ENCODE results near the gene CNTN4.

Gene CNTN4

DNA sequence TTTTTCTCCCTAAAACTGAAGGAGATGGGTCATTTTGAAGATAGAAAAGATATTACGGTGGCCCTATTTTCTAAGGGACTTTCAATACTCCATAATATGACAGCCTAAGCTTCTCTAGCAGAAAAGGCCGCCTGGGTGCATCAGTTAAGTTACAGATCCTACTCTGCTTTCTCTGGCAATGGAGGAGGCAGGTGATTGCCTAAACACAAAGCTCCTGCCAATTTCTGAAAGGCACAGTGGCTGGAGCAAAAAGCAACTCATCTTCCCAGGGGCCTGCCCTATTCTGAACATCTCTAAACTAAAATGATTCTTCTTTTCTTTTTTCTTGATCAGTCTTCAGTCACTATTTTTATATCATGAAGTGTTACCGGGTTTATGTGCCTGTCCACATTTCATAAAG is 276.7 kb downstream of the CNTN4 start:
- Mint-ChIP-seq H3K4me3 (no peak overlapping the region), H3K27ac (no peak overlapping the region), H3K9me3 (no peaks in the 10 kb centered on the region), H3K4me1 (no peaks in the 10 kb centered on the region), H3K27me3 (no peaks in the 10 kb centered on the region)
- DNase-seq (no peak), ATAC-seq (no peak)

DNA sequence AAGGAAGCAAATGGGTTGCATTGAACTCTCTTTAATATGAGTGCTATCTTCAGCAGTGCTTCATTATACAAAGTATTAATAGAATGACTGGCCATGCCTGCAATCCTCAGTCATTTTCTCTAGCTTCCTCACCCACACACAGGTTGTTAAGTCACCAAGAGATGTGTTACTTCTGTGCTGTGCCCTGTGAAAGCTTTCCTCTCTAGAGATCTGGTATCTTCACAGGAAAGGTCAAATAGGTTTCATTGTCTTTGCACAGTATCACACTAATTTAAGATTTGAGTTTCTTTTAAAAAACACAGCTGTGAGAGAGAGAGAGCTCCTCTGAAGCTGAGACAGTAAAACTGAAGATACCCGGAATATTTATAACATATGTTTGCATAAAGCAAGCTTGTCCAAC is 278.6 kb downstream of the CNTN4 start:
- H3K27ac Mint-ChIP-seq: no peak overlapping the region
- no peak for ATAC-seq
- DNase-seq: no peak

DNA sequence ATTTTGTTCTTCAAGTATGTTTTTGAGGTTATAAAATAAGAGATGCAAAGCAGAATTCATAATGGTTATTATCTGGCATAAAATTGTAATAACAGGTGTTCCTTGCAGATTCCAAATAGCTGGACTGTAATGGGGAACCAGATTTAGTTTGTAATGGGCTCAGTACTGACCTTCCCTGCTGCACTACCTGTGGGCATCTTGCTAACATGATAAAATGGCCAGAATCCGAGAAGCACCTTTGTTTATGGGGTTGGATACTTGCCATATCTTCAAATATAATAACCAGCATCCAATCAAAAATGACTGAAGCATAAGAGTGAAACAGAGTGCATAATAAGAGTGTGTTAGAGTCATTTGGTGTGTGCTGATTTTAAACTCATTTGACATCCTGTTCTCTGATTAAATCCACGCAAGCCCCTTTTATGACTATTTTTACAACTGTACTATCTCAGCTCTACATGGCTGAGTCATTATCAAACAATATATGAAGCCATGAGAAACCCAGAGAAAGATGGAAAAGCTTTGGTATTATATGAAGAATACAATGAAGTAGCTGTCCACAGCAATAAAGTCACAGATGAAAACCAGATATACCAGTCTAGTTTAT is 292.4 kb downstream of the CNTN4 start:
- no peaks in the 10 kb centered on the region for H3K27me3 Mint-ChIP-seq
- H3K4me1 Mint-ChIP-seq: no peaks in the 10 kb centered on the region
- ATAC-seq: no peak
- no peak overlapping the region for H3K27ac Mint-ChIP-seq
- peaks cover 0 to 10% of the 10 kb centered on the region in 2 donors for H3K9me3 Mint-ChIP-seq
- no peak overlapping the region for H3K4me3 Mint-ChIP-seq
- no peak for DNase-seq

More for the DNA sequence above, 278.6 kb downstream of the CNTN4 start:
- Mint-ChIP-seq H3K4me1 (no peaks in the 10 kb centered on the region), H3K9me3 (no peaks in the 10 kb centered on the region), H3K4me3 (no peak overlapping the region), H3K27me3 (no peaks in the 10 kb centered on the region)

DNA sequence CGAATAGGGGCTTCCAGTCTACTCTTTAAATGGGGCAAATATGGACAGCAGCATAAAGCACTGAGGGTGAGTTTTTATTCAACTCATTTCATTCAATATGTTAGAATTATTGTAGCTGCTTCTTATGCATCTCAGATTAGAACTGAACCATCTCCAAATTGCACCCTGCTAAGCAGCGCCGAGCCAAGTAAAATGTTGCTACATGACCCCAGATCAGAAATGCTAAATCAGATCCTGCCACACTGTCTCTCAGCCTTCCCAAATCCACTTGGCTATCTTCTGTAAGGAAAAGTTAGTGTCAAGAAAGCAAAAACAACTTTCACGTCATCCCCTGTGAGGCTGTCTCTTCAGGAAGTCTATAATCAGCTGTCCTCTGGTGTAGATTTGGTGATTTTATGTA is 293.2 kb downstream of the CNTN4 start:
- no peak for ATAC-seq
- H3K9me3 Mint-ChIP-seq: peaks cover 0 to 10% of the 10 kb centered on the region in 2 donors
- no peaks in the 10 kb centered on the region for H3K27me3 Mint-ChIP-seq
- no peaks in the 10 kb centered on the region for H3K4me1 Mint-ChIP-seq
- DNase-seq: no peak
- H3K27ac Mint-ChIP-seq: no peak overlapping the region
- no peak overlapping the region for H3K4me3 Mint-ChIP-seq

DNA sequence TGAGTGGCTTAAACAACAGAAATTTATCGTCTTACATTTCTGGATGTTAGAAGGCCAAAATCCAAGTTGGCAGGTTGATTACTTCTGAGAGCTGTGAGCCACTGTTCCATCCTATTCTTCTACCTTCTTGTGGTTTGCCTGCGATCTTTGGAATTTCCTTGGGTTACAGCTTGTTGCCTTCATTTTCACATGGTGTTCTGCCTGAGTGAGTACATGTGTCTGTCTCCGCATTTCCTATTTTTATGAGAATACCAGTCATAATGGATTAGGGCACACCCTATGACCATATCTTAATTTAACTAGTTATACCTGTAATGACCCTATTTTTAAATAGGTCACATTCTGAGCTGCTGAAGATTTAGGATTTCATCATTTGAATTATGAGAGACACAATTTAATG is 294.3 kb downstream of the CNTN4 start:
- peaks cover 0 to 10% of the 10 kb centered on the region in 2 donors for H3K9me3 Mint-ChIP-seq
- no peak for ATAC-seq
- H3K27ac Mint-ChIP-seq: no peak overlapping the region
- no peak overlapping the region for H3K4me3 Mint-ChIP-seq
- DNase-seq: no peak
- no peaks in the 10 kb centered on the region for H3K4me1 Mint-ChIP-seq
- no peaks in the 10 kb centered on the region for H3K27me3 Mint-ChIP-seq

DNA sequence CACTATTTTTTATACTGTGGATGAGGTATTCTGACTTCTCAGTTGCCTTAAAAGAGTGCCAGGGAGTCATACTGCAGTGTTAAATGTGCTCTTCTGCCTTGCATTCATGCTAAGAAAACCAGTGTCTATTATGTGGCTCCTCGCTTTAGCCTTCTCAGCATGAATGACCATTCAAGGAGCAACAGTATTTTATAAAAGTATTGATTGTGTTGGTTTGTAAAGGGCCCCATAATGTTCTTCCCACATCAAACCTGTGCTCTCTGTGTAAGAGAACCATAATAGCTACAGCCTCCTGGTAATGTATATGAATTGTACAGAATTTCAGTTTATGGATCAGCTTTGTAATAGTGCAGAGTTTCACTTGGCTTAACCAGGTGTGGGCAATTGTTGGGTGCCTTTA is 316.4 kb downstream of the CNTN4 start:
- no peak overlapping the region for H3K4me3 Mint-ChIP-seq
- H3K9me3 Mint-ChIP-seq: no peaks in the 10 kb centered on the region
- ATAC-seq: no peak

DNA sequence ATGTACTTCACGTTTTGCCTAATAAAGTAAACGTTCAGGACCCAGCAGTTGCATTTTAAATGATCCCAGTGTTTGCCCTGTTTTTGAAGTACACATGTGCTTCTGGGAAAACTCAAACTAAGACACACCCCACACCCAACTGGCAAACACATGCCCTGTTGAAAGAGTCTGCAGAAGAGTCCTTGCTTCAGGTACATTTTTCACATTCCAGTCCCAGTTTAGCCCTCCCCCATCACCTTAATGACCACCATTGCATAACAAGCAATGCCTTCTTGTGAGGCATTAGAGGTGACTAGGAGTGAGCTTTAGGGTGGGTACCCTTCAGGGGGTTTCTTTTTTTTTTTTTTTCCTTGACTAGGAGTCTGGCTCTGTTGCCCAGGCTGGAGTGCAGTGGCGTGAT is 322.3 kb downstream of the CNTN4 start:
- Mint-ChIP-seq H3K4me1 (no peaks in the 10 kb centered on the region), H3K9me3 (no peaks in the 10 kb centered on the region), H3K4me3 (no peak overlapping the region), H3K27me3 (no peaks in the 10 kb centered on the region), H3K27ac (no peak overlapping the region)
- DNase-seq: no peak
- ATAC-seq: no peak

More for the DNA sequence above, 316.4 kb downstream of the CNTN4 start:
- no peaks in the 10 kb centered on the region for H3K4me1 Mint-ChIP-seq
- DNase-seq: no peak
- no peaks in the 10 kb centered on the region for H3K27me3 Mint-ChIP-seq
- no peak overlapping the region for H3K27ac Mint-ChIP-seq

DNA sequence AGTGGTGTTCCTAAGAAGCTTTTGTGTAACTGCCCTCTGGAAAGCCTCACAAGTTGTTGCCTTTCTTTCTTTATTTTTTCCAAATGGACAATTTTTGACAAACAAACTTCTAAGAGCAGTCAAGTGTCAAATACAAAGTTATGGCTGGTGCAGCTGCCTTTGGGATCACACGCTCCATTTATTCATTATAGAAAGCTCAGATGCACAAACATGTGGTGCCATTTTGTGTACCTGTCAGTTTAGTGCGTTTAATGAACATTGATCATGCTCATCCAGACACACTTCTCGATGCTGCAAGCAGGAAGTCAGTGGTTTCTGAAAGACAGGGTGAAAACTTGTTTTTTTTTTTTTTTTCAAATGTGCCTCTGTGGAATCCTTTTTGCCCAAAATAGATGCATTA is 324.5 kb downstream of the CNTN4 start:
- no peaks in the 10 kb centered on the region for H3K27me3 Mint-ChIP-seq
- ATAC-seq (no peak), DNase-seq (no peak)
- H3K4me1 Mint-ChIP-seq: no peaks in the 10 kb centered on the region
- peaks cover 0 to 11% of the 10 kb centered on the region in 2 donors for H3K9me3 Mint-ChIP-seq
- H3K4me3 Mint-ChIP-seq: no peak overlapping the region
- H3K27ac Mint-ChIP-seq: no peak overlapping the region

DNA sequence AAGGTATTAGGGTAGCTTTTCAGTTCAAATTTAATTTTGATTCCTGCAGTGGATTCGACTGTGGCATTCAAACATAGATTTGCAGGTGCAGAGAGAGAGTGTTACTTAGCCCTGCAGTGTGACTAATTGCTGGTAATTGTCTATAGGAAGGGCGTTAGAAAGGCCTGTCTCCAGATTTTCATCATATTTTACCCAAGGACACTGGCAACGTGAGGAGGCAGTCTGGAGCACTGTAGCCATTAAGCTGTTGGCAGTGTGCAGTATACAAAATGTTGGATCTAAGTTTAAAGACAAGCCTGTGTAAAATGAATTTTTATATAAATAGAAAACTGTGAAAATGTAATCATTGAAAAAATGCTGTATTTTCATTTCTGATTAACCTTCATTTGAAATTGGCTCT is 342.9 kb downstream of the CNTN4 start:
- no peak overlapping the region for H3K27ac Mint-ChIP-seq

DNA sequence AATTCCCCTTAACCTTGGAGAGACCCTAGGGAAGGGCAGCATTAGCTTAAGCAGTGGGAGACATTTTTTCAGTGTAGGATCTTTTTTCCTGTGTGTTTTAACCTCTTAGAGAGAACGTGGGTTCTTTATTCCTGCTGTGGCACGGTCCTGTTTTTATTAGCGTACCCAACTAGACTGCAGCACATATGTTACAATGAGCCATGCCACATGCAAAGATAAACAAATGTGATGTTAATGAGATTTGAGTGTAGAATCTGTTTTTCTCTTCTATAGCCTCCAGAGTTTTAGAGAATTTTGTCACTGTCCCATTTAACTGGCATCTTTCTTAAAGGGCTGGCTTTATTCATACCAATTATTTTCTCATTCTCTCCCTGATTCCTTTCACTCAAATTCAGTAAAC is 347.5 kb downstream of the CNTN4 start:
- Mint-ChIP-seq H3K9me3 (no peaks in the 10 kb centered on the region), H3K4me3 (no peak overlapping the region), H3K4me1 (no peaks in the 10 kb centered on the region), H3K27me3 (no peaks in the 10 kb centered on the region), H3K27ac (no peak overlapping the region)
- no peak for ATAC-seq
- no peak for DNase-seq

More for the DNA sequence above, 342.9 kb downstream of the CNTN4 start:
- DNase-seq: no peak
- Mint-ChIP-seq H3K9me3 (no peaks in the 10 kb centered on the region), H3K4me3 (no peak overlapping the region), H3K27me3 (no peaks in the 10 kb centered on the region), H3K4me1 (no peaks in the 10 kb centered on the region)
- ATAC-seq: no peak

DNA sequence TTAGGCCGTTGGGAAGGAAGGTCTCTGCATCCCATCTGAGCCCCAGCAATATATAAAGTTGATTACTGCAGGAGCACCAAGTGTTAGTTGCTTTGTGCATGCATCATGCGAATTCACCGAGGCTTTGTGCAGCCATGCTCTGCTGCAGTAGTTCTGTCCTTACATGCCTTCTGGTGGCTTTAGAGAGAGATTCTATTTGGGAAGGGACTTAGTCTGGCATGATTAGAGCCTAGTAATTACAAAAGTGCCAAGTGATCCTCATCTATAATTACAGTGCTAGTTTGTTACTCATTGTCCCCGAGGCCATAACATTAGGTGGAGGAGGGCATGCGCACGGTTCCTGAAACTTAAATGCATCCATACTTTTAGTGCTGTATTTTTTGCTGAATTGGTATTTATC is 353.6 kb downstream of the CNTN4 start:
- no peak for ATAC-seq
- Mint-ChIP-seq H3K4me1 (no peaks in the 10 kb centered on the region), H3K9me3 (no peaks in the 10 kb centered on the region), H3K4me3 (no peak overlapping the region), H3K27ac (no peak overlapping the region), H3K27me3 (no peaks in the 10 kb centered on the region)
- no peak for DNase-seq

DNA sequence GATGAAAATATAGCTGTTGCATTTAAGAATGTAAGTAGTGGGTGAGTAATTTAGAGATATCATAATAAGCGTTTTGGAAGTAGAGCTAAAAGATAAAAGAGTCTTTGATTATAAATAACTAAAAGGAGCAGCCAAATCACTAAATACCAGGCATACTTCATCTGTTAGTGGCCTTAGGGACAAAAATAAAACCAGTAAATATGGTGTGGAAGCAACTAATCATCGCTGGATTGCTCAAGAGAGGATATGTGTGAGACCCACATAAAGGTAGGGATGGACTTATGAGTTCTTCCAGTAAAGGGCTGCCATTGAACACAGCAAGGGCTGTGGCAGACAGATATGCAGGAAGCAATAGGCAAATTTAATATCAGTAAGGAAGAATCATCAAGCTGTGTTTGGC is 356.2 kb downstream of the CNTN4 start:
- Mint-ChIP-seq H3K27me3 (no peaks in the 10 kb centered on the region), H3K4me1 (no peaks in the 10 kb centered on the region), H3K27ac (no peak overlapping the region), H3K9me3 (no peaks in the 10 kb centered on the region), H3K4me3 (no peak overlapping the region)
- ATAC-seq (no peak), DNase-seq (no peak)

DNA sequence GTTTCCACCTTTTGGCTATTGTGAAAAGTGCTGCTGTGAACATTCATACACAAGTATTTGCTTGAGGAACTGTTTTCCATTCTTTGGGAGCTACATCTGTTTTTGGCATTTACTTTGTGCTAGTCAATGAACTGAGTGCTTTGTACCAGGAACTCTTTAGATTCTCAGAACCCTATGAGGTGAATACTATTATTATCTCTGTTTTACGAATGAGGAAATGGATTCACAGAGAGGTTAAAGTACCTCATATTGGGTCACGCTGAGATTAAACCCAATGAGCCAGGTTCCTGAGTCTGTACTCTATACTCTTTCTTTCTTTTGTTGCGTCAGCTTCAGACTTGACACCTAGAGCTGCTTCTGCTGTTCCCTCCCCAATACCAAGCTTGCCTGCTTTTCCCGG is 358.1 kb downstream of the CNTN4 start:
- Mint-ChIP-seq H3K4me3 (no peak overlapping the region), H3K4me1 (no peaks in the 10 kb centered on the region), H3K27me3 (no peaks in the 10 kb centered on the region), H3K9me3 (no peaks in the 10 kb centered on the region), H3K27ac (no peak overlapping the region)
- DNase-seq (no peak), ATAC-seq (no peak)

DNA sequence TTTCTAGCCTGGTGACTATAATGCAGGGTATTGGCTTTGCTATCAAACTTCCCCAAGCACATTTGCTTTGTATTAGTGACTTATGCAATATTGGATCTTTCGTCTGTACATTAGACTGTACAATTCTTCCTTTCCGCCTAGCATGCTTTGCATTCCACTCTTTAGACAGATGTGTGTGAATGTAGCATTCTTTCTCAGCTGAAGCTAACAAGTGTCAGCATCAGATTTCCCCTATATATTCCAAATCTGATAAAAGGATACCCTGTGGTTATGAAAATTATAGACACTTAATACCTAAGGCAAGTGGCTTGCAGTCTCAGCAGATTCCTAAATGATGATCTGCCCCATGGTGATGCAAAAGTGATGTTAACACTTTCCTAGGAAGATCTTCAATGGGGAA is 360.1 kb downstream of the CNTN4 start:
- no peak overlapping the region for H3K27ac Mint-ChIP-seq
- H3K4me1 Mint-ChIP-seq: no peaks in the 10 kb centered on the region
- H3K9me3 Mint-ChIP-seq: no peaks in the 10 kb centered on the region
- no peaks in the 10 kb centered on the region for H3K27me3 Mint-ChIP-seq
- ATAC-seq (no peak), DNase-seq (no peak)
- no peak overlapping the region for H3K4me3 Mint-ChIP-seq

DNA sequence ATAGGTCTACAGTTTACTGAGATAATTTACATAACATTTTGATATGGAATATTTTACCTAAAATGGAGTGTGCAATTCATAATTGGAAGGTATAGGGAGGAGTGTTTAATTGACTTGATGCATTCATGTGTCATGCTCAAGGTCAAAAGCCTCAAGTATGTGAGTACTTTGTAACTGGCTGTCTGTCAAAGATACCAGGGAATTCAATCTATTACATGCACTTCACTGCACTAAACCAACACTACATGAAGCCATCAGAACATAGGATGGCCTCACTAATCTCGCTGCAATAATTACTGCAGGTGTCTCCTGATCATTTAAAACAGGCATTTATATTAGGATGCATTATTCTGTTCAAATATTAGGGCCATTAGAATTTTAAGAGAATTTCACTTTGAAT is 367.2 kb downstream of the CNTN4 start:
- no peak for ATAC-seq
- H3K4me3 Mint-ChIP-seq: no peak overlapping the region
- no peak for DNase-seq
- no peaks in the 10 kb centered on the region for H3K9me3 Mint-ChIP-seq
- no peaks in the 10 kb centered on the region for H3K4me1 Mint-ChIP-seq
- H3K27me3 Mint-ChIP-seq: no peaks in the 10 kb centered on the region
- no peak overlapping the region for H3K27ac Mint-ChIP-seq

DNA sequence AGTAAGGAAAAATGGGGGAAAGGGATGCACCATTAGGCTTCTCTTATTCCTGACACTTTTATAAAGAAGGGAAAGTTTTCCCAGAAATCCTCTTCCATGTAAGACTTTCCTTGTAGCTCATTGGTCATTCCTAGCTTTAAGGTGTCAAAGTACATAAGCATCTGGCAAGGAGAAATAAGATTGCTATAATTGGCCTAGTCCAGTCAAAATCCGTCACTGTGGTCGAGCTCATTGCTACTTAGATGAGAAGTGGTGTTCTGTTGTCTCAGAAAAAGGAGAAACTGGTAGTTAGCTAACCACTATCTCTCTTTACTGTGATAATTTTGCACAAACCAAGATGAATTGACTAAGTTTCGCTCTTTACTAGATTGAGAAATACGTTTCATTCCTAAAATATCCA is 370.1 kb downstream of the CNTN4 start:
- H3K27ac Mint-ChIP-seq: no peak overlapping the region
- ATAC-seq: no peak

DNA sequence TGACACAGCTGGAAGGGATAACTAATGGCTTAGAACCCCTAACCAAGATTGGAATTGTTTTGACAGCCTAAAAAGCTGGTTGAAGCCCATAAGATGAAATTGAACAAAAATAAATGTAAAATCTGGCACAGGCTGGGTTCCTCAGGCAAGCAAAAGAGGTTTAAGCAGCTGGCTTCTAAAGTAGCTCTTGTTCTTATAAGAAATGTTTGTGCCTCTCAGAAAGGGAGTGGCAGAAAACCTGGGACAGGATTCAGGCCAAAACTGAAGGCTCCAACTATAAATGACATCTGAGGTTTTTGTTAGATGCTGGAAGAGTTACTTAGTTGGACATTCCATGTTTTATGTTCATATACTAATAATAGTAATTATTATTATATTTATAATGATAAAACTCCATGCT is 378.3 kb downstream of the CNTN4 start:
- H3K9me3 Mint-ChIP-seq: peaks cover 0 to 5% of the 10 kb centered on the region in 2 donors
- H3K27ac Mint-ChIP-seq: no peak overlapping the region
- peaks cover 5% of the 10 kb centered on the region for H3K27me3 Mint-ChIP-seq
- no peaks in the 10 kb centered on the region for H3K4me1 Mint-ChIP-seq
- no peak for ATAC-seq
- no peak for DNase-seq
- no peak overlapping the region for H3K4me3 Mint-ChIP-seq

More for the DNA sequence above, 370.1 kb downstream of the CNTN4 start:
- Mint-ChIP-seq H3K27me3 (peaks cover 6% of the 10 kb centered on the region), H3K9me3 (peaks cover 0 to 5% of the 10 kb centered on the region in 2 donors), H3K4me3 (no peak overlapping the region), H3K4me1 (no peaks in the 10 kb centered on the region)
- no peak for DNase-seq

All from stimulated activated naive CD8-positive, alpha-beta T cell treated with anti-CD3 and anti-CD28 coated beads, Interleukin-15, amount 100 ng/mL, for 72 hours (primary cell).